ENCODE measurements around the gene ASTN2. TPM values are rescaled to one million over a fixed set of nuclear protein-coding genes. Genes with fewer than 3 reads are reported as not detected.

Gene ASTN2
- total and polyA plus RNA-seq, 2 experiments from 2014 or later, result 7.0 to 24.6 TPM

DNA sequence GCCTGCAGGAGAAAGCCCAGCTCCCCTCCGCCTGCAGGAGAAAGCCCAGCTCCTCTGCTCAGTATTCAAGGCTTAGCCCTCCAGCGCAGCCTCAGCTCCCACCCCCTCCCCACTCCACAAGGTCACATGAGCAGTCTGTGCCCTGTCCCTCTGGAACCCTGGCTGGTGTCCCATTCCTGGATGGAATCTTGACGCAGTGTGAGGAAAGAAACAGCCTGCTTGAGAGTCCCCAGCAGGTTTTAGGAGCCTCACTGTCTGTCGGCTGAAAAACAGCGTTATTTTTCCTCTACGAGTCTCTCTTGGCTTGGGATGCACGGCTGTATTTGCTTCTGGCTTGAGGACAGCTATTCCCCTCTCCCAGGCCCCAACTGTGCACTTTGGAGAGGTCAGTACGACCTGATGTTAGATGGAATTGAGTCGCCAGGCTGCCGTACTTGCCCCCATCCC is 937.9 kb downstream of the ASTN2 start (continued):
- no peak for TF ChIP-seq ZNF462 (CRISPR knock-in tag; IDR thresholded peaks at IDR 0.05)

DNA sequence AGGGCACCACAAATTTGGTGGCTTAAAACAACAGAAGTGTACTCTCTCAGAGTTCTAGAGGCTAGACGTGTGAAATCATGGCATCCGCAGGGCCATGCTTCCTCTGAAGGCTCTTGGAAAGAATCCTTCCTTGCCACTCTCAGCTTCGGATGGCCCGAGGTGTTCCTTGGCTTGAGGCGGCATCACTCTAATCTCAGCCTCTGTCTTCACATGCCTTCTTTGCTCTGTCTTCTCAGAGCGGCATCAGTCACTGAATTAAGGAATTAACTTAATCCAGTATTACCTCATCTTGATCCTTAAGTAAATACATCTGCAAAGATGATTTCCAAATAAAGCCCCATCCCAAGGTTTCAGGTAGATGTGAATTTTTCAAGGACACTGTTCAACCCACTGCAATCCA is 938.9 kb downstream of the ASTN2 start:
- Histone ChIP-seq H3F3A (replicated peaks; ENCODE audit: low read depth) (no peaks in the 10 kb centered on the region), H4K20me1 (replicated peaks; ENCODE audit: insufficient read depth) (no peaks in the 10 kb centered on the region), H3K27me3 (ENCODE audit: insufficient read depth) (no peaks in the 10 kb centered on the region), H3K36me3 (ENCODE audit: insufficient read depth) (no peaks in the 10 kb centered on the region), H2AFZ (no peak overlapping the region), H3K9me2 (ENCODE audit: insufficient read depth) (0 out of 2 replicates have a peak, but pooled peaks cover 10% of the 10 kb centered on the region), H3K4me3 (no peak overlapping the region), H3K27ac (ENCODE audit: low read depth) (no peak overlapping the region), H3K79me2 (replicated peaks; ENCODE audit: insufficient read depth) (no peaks in the 10 kb centered on the region), H3K4me1 (ENCODE audit: insufficient read depth) (peaks cover 21% of the 10 kb centered on the region), H3K4me2 (no peak overlapping the region)
- H3K27ac Mint-ChIP-seq, result 0 out of 2 replicates have a peak overlapping the region, but pooled peaks have one; percentile 38
- H3K9me3 Mint-ChIP-seq, result no peaks in the 10 kb centered on the region
- ATAC-seq (no peak), DNase-seq (ENCODE audit: low spot score) (no peak)
- peaks cover 3% of the 10 kb centered on the region; the same call in 1 of the 3 replicates for H3K36me3 Mint-ChIP-seq (ENCODE audit: low read depth)
- no peak overlapping the region for H3K4me3 Mint-ChIP-seq
- peaks cover 35% of the 10 kb centered on the region for H3K4me1 Mint-ChIP-seq
- H3K27me3 Mint-ChIP-seq (ENCODE audit: insufficient read depth, low read depth, poor library complexity), result peaks cover 7% of the 10 kb centered on the region
- no peak for TF ChIP-seq POLR2AphosphoS5 (IDR thresholded peaks at IDR 0.05; ENCODE audit: low read depth)
- TF ChIP-seq ETS1 (IDR thresholded peaks at IDR 0.05), result no peak
- TF ChIP-seq ZNF331 (CRISPR knock-in tag; IDR thresholded peaks at IDR 0.05; ENCODE audit: low read depth), result no peak
- no peak for TF ChIP-seq CREB1 (CRISPR knock-in tag; IDR thresholded peaks at IDR 0.05; ENCODE audit: low read depth)
- no peak for TF ChIP-seq ZNF462 (CRISPR knock-in tag; IDR thresholded peaks at IDR 0.05)
- no peak for TF ChIP-seq EZH2 (IDR thresholded peaks at IDR 0.05; ENCODE audit: low read depth, unreplicated experiment)
- TF ChIP-seq STAT1 (IDR thresholded peaks at IDR 0.05; ENCODE audit: unreplicated experiment), result no peak
- no peak for TF ChIP-seq ZNF114 (CRISPR knock-in tag; IDR thresholded peaks at IDR 0.05)

All from GM23338 (cell line).